Gastroesophageal sphincter (tissue), 3 donors: ENCODE measurements around the gene ABL1.

Experiments used
- CTCF ChIP-seq, 4 experiments: fragments of 200-600 bp in 2 of 4; fragments of 450-650 bp in 2 of 4; sonication (generic) in 1 of 4; IDR thresholded peaks; one replicate each; pipeline ENCODE4 v1.5.1; 2017 to 2019; ENCODE audit warnings: antibody characterized with exemption in 4 of 4, mild to moderate bottlenecking in 2 of 4, moderate library complexity in 2 of 4
- EP300 ChIP-seq: sonication (generic); formaldehyde crosslinking; IDR thresholded peaks from one replicate; pipeline ENCODE4 v1.6.1; 2017; ENCODE audit warnings: antibody characterized with exemption, mild to moderate bottlenecking

DNA sequence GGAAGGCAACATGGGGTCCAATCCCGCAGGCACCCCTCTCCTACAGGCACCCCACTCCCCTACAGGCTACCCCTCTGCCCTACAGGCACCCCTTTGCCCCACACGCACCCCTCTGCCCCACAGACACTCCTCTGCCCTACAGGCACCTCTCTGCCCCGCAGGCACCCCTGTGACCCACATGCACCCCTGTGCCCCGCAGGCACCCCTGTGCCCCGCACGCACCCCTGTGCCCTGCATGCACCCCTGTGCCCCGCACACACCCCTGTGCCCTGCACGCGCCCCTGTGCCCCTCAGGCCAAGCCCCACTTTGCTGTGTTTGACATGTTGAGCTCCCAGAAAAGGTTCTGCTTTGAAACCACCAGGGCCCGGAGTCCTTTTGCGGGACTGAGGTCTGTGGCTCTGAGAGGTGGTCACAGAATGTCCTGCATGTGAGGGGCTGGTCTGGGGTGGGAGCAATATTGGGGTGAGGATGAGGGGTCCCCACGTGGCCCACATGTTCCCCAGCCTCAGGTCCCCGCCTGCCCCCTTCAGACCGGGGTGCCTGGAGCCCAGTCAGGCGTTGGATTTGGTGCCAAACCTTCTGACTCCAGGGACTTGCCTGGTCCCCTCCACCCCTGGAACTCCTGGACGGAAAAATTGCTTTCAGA lies 62.2 kb downstream of the ABL1 start:
- no peak for TF ChIP-seq CTCF (IDR thresholded peaks at IDR 0.05)
- TF ChIP-seq EP300, result no peak
